ENCODE data around the gene ABO. TPM values are rescaled to one million over a fixed set of nuclear protein-coding genes. Genes with fewer than 3 reads are reported as not detected.
"Not testable (repeated sequence)": the region's sequence is repeated elsewhere in the genome, so short reads cannot be mapped to it uniquely, and the experiment has no call there.

The ABO gene
- polyA plus RNA-seq, 4 donors, result 13.2 to 32.8 (median 18.4) TPM

- not testable (repeated sequence) for DNase-seq (ENCODE audit: low read depth in 4 of 4, low spot score in 2 of 4)
These were observed 66.7 kb downstream of the ABO start for GRCh38 chr9:133208171-133208879.

- no peak for DNase-seq (ENCODE audit: low read depth in 4 of 4, low spot score in 2 of 4)
These were observed 67.3 kb downstream of the ABO start for GRCh38 chr9:133207540-133208170.

DNA sequence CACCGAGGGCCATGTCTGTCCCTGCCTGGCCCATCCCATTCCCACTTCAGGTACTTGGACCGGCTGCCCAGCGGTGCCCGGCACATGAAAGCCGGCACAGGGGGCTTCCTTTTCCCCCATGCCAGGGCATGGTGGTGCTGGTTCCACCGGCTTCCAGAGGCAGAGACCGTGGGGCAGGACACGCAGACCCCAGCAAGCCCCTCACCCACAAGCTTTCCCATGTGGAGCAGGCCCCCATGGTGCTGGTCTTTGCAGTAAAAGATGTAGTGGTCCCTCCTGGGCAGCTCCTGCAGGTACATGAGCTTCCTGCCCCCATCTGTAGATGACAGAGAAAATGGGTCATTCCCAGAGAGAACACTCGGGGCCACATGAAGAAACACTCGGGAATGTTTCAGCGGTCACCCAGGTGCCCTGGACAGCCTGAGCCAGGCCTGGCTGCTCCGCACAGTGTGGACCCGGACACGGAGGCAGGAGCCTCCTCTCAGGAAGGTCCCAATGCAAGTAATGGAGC lies 67.9 kb downstream of the ABO start:
- DNase-seq (ENCODE audit: low read depth in 4 of 4, low spot score in 2 of 4), result no peak

DNA sequence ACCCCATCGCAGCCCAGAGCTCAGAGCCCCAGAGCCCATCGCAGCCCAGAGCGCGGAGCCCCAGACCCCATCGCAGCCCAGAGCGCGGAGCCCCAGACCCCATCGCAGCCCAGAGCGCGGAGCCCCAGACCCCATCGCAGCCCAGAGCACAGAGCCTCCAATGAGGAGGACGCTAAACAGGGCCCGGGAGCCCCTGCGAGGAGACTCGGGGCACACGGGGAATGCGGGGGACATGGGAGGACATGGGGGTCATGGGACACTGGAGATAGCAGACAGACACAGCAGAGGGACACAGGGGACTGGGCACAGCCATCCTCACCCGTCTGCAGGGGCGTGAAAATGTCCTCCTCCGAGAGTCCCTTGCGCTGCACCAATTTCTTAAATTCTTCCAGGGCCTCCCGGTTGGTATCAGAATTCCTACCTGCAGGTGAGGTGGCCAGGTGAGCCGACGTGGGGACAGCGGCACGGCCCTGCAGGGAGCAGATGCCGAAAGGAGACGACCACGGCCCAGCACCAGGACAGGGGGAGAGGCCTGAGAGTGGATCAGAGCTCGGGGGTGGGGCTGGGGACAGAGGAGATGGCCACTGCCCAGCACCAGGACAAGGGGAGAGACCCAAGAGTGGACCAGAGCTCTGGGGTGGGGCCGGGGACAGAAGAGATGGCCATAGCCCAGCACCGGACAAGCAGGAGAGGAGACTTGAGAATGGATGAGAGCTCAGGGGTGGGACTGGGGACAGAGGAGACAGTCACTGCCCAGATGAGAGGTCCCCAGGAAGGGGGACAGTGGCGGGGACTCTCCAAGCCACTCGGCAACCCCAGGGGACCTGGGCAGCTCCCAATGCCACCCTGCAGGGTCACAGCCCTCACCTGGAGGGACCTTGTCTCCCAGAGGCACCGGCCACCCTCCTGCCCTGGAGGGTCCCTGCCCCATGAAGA lies 68.7 kb downstream of the ABO start:
- DNase-seq (ENCODE audit: low read depth in 4 of 4, low spot score in 2 of 4), result no peak

- not testable (repeated sequence) for DNase-seq (ENCODE audit: low read depth in 4 of 4, low spot score in 2 of 4)
These were observed 69.5 kb downstream of the ABO start for GRCh38 chr9:133205481-133205887.

Other genes with a start within 250 kb of the ABO start
- 10 to 100 TPM; 61.3 to 85.1 (median 67.9) TPM for gene GTF3C5, start 244.2 kb downstream of the ABO start, polyA plus RNA-seq (ENCODE audit: insufficient read length in 4 of 4)
- gene CEL, start 213.2 kb downstream of the ABO start, polyA plus RNA-seq (ENCODE audit: insufficient read length in 4 of 4), result 1 to 10 TPM; 3.5 to 5.8 (median 5.0) TPM
- gene RALGDS, start 154.0 kb downstream of the ABO start, polyA plus RNA-seq (ENCODE audit: insufficient read length in 4 of 4), result 10 to 100 TPM; 32.2 to 47.1 (median 33.5) TPM
- 1 to 10 TPM; 1.9 to 3.1 (median 2.8) TPM for gene GBGT1, start 111.3 kb downstream of the ABO start, polyA plus RNA-seq (ENCODE audit: insufficient read length in 4 of 4)
- under 1 TPM in 3 of 4 donors, not detected in 1; 0.17 to 0.28 (median 0.22) TPM for gene OBP2B, start 66.0 kb downstream of the ABO start, polyA plus RNA-seq (ENCODE audit: insufficient read length in 4 of 4)
- gene SURF6, start 61.0 kb upstream of the ABO start, polyA plus RNA-seq (ENCODE audit: insufficient read length in 4 of 4), result 10 to 100 TPM; 27.2 to 38.2 (median 32.2) TPM
- 10 to 100 TPM; 25.7 to 34.8 (median 30.6) TPM for gene MED22, start 72.9 kb upstream of the ABO start, polyA plus RNA-seq (ENCODE audit: insufficient read length in 4 of 4)
- 1,000 to 10,000 TPM; 2,281 to 2,842 (median 2,604) TPM for gene RPL7A, start 73.0 kb upstream of the ABO start, polyA plus RNA-seq (ENCODE audit: insufficient read length in 4 of 4)
- 10 to 100 TPM; 34.5 to 46.9 (median 43.5) TPM for gene SURF1, start 81.3 kb upstream of the ABO start, polyA plus RNA-seq (ENCODE audit: insufficient read length in 4 of 4)
- gene SURF2, start 81.3 kb upstream of the ABO start, polyA plus RNA-seq (ENCODE audit: insufficient read length in 4 of 4), result 10 to 100 TPM; 21.6 to 28.6 (median 24.5) TPM
- 100 to 1,000 TPM; 161 to 180 (median 171) TPM for gene SURF4, start 100.9 kb upstream of the ABO start, polyA plus RNA-seq (ENCODE audit: insufficient read length in 4 of 4)
- 1 to 10 TPM; 3.1 to 6.4 (median 4.8) TPM for gene STKLD1, start 101.2 kb upstream of the ABO start, polyA plus RNA-seq (ENCODE audit: insufficient read length in 4 of 4)
- 10 to 100 TPM; 27.7 to 33.4 (median 32.5) TPM for gene REXO4, start 142.8 kb upstream of the ABO start, polyA plus RNA-seq (ENCODE audit: insufficient read length in 4 of 4)
- gene ADAMTS13, start 147.2 kb upstream of the ABO start, polyA plus RNA-seq (ENCODE audit: insufficient read length in 4 of 4), result 10 to 100 TPM in 2 of 4 donors, 1 to 10 TPM in 2; 6.1 to 14.4 (median 11.7) TPM
- 10 to 100 TPM; 24.9 to 40.7 (median 33.4) TPM for gene CACFD1, start 184.8 kb upstream of the ABO start, polyA plus RNA-seq (ENCODE audit: insufficient read length in 4 of 4)
- 1 to 10 TPM in 3 of 4 donors, under 1 TPM in 1; 0.93 to 1.7 (median 1.7) TPM for gene SLC2A6, start 203.9 kb upstream of the ABO start, polyA plus RNA-seq (ENCODE audit: insufficient read length in 4 of 4)
- gene MYMK, start 249.8 kb upstream of the ABO start, polyA plus RNA-seq (ENCODE audit: insufficient read length in 4 of 4), result not detected

Data from left renal cortex interstitium (tissue), 4 donors.